ENCODE results near the gene SLC9A9.

Gene SLC9A9

GRCh38 chr3:143428294-143428693 lies 420.0 kb downstream of the SLC9A9 start:
- no peak overlapping the region for H3K4me3 ChIP-seq (ENCODE audit: control insufficient read depth, low read depth, low read length)
- TF ChIP-seq, protein P1, sequence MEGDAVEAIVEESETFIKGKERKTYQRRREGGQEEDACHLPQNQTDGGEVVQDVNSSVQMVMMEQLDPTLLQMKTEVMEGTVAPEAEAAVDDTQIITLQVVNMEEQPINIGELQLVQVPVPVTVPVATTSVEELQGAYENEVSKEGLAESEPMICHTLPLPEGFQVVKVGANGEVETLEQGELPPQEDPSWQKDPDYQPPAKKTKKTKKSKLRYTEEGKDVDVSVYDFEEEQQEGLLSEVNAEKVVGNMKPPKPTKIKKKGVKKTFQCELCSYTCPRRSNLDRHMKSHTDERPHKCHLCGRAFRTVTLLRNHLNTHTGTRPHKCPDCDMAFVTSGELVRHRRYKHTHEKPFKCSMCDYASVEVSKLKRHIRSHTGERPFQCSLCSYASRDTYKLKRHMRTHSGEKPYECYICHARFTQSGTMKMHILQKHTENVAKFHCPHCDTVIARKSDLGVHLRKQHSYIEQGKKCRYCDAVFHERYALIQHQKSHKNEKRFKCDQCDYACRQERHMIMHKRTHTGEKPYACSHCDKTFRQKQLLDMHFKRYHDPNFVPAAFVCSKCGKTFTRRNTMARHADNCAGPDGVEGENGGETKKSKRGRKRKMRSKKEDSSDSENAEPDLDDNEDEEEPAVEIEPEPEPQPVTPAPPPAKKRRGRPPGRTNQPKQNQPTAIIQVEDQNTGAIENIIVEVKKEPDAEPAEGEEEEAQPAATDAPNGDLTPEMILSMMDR (conservative IDR thresholded peaks at IDR 0.05; ENCODE audit: control insufficient read depth, insufficient read depth, low read depth, low read length): no peak
- no peak for DNase-seq (ENCODE audit: low read depth)

DNA sequence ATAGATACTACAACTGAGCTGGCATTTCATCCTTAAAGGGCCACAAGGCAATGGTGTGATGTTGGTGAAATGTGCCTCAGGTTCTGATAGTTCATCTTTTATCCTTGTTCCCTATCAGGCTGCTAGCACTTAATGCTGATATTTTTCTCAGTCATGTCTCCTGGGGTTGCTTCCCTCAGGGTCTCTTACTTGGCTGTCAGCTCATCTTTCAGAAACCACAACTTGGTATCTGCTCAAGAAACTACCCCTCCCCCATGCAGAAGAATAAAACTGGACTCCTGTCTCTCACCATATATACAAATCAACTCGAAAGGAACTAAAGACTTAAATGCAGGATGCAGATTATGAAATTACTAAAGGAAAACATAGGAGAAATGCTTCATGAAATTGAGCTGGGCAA lies 420.6 kb downstream of the SLC9A9 start:
- TF ChIP-seq, protein P1 (conservative IDR thresholded peaks at IDR 0.05; ENCODE audit: control insufficient read depth, insufficient read depth, low read depth, low read length): no peak
- H3K4me3 ChIP-seq (ENCODE audit: control insufficient read depth, low read depth, low read length): no peak overlapping the region
- no peak for DNase-seq (ENCODE audit: low read depth)

GRCh38 chr3:143424874-143425273 lies 423.4 kb downstream of the SLC9A9 start:
- no peak overlapping the region for H3K4me3 ChIP-seq (ENCODE audit: control insufficient read depth, low read depth, low read length)
- TF ChIP-seq, protein P1 (conservative IDR thresholded peaks at IDR 0.05; ENCODE audit: control insufficient read depth, insufficient read depth, low read depth, low read length): no peak
- DNase-seq (ENCODE audit: low read depth): no peak

GRCh38 chr3:143421556-143421955 lies 426.7 kb downstream of the SLC9A9 start:
- H3K4me3 ChIP-seq (ENCODE audit: control insufficient read depth, low read depth, low read length): no peak overlapping the region
- TF ChIP-seq, protein P1 (conservative IDR thresholded peaks at IDR 0.05; ENCODE audit: control insufficient read depth, insufficient read depth, low read depth, low read length): no peak
- no peak for DNase-seq (ENCODE audit: low read depth)

DNA sequence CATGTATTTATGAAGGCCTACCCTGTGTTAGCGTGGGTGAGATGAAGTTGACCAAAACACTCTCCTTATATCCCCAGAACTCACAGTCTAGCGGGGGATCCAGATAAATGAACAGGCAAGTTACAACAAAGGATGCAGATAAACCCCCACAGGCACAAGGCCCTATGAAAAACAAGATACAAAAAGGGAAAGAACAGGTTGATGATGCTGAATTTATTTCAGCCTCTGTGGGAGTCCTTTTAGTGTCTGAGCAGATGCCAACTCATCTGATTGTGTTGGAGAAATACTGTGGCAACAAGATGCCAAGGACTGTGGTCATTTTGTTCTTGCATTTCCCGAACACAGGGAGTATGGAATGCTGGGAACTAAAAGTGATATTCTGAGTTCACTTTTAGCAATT lies 428.7 kb downstream of the SLC9A9 start:
- no peak overlapping the region for H3K4me3 ChIP-seq (ENCODE audit: control insufficient read depth, low read depth, low read length)
- DNase-seq (ENCODE audit: low read depth): no peak
- TF ChIP-seq, protein P1 (conservative IDR thresholded peaks at IDR 0.05; ENCODE audit: control insufficient read depth, insufficient read depth, low read depth, low read length): no peak

DNA sequence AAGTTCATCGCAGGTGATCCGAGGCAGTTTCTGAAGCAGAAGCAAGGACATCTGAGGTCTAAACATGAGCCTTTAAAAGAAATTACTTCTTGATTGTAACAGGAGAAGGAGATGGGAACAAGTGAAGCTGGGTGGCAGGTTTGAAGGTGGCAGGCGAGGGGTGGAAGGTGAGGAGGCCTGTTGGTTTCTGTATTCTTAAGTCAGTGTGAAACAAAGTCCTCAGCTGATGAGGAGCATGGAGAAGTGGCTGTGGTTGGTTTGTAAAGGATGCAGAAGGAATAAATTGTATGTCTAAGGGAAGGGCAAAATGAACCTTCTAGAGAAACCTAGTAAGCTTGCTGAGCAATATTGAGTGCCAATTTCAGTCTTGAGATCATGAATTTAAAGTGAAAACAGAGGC lies 429.9 kb downstream of the SLC9A9 start:
- TF ChIP-seq, protein P1 (conservative IDR thresholded peaks at IDR 0.05; ENCODE audit: control insufficient read depth, insufficient read depth, low read depth, low read length): no peak
- no peak for DNase-seq (ENCODE audit: low read depth)
- H3K4me3 ChIP-seq (ENCODE audit: control insufficient read depth, low read depth, low read length): no peak overlapping the region

DNA sequence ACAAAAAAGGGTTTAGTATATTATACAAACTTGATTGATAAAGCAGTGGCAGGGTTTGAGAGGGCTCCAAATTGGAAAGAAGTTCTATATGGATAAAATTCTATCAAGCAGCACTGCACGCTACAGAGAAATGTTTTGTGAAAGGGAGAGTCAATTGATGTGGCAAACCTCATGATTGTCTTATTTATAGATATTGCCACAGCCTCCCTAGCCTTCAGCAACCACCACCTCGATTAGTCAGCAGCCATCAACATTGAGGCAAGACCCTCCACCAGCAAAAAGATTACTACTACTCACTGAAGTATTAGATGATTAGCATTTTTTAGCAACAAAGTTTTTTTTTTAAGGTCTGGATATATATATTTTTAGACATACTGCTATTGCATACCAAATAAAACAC lies 432.0 kb downstream of the SLC9A9 start:
- no peak for DNase-seq (ENCODE audit: low read depth)
- TF ChIP-seq, protein P1 (conservative IDR thresholded peaks at IDR 0.05; ENCODE audit: control insufficient read depth, insufficient read depth, low read depth, low read length): no peak
- no peak overlapping the region for H3K4me3 ChIP-seq (ENCODE audit: control insufficient read depth, low read depth, low read length)
